Stimulated activated effector memory CD8-positive, alpha-beta T cell treated with anti-CD3 and anti-CD28 coated beads, Interleukin-12 subunit alpha, Interleukin-12 subunit beta, amount 100 ng/mL, for 72 hours (primary cell): ENCODE results near the gene COL13A1.

Experiments used
- ATAC-seq: fragments of 150-1000 bp; cut with Tn5 transposase; 2 replicates; pipeline ENCODE4 v1.10.0; 2021
- DNase-seq, 2 donors: peaks; one replicate each; pipeline ENCODE4 v3.0.0; 2021 to 2022; ENCODE audit warnings: low spot score in 2 of 2
- H3K27ac Mint-ChIP-seq: one replicate; pipeline ENCODE4 v1.8.0; 2022; ENCODE audit warnings: mild to moderate bottlenecking, mixed read lengths
- H3K36me3 Mint-ChIP-seq: one replicate; pipeline ENCODE4 v1.8.0; 2022; ENCODE audit warnings: mild to moderate bottlenecking, mixed read lengths
- H3K4me1 Mint-ChIP-seq: one replicate; pipeline ENCODE4 v1.8.0; 2022; ENCODE audit warnings: mixed read lengths
- H3K4me3 Mint-ChIP-seq: one replicate; pipeline ENCODE4 v1.8.0; 2022; ENCODE audit warnings: mild to moderate bottlenecking, mixed read lengths
- H3K9me3 Mint-ChIP-seq: one replicate; pipeline ENCODE4 v1.8.0; 2022; ENCODE audit warnings: mixed read lengths

The COL13A1 gene

GRCh38 chr10:69803809-69804208 is 2.1 kb downstream of the COL13A1 start:
- DNase-seq = no peak
- Mint-ChIP-seq H3K36me3 (peaks cover 5% of the 10 kb centered on the region), H3K4me3 (no peak overlapping the region), H3K4me1 (peaks cover 17% of the 10 kb centered on the region), H3K9me3 (no peaks in the 10 kb centered on the region), H3K27ac (no peak overlapping the region)
- no peak for ATAC-seq

GRCh38 chr10:69804775-69805174 is 3.1 kb downstream of the COL13A1 start:
- Mint-ChIP-seq H3K4me1 (peaks cover 17% of the 10 kb centered on the region), H3K4me3 (no peak overlapping the region), H3K27ac (no peak overlapping the region), H3K36me3 (peaks cover 5% of the 10 kb centered on the region), H3K9me3 (no peaks in the 10 kb centered on the region)
- DNase-seq (no peak), ATAC-seq (no peak)

GRCh38 chr10:69807122-69807521 is 5.4 kb downstream of the COL13A1 start:
- no peaks in the 10 kb centered on the region for H3K9me3 Mint-ChIP-seq
- peaks cover 1% of the 10 kb centered on the region for H3K4me1 Mint-ChIP-seq
- ATAC-seq = no peak
- H3K36me3 Mint-ChIP-seq = peaks cover 5% of the 10 kb centered on the region
- H3K27ac Mint-ChIP-seq = no peak overlapping the region
- no peak overlapping the region for H3K4me3 Mint-ChIP-seq
- DNase-seq = no peak

- no peak for ATAC-seq
These were observed 6.0 kb downstream of the COL13A1 start for GRCh38 chr10:69807696-69808095.

GRCh38 chr10:69809318-69809717 is 7.6 kb downstream of the COL13A1 start:
- peaks cover 5% of the 10 kb centered on the region for H3K36me3 Mint-ChIP-seq
- no peak overlapping the region for H3K27ac Mint-ChIP-seq
- no peak for ATAC-seq
- no peak overlapping the region for H3K4me3 Mint-ChIP-seq
- no peaks in the 10 kb centered on the region for H3K4me1 Mint-ChIP-seq
- DNase-seq = no peak
- no peaks in the 10 kb centered on the region for H3K9me3 Mint-ChIP-seq

More at GRCh38 chr10:69807696-69808095, 6.0 kb downstream of the COL13A1 start:
- DNase-seq = no peak
- H3K27ac Mint-ChIP-seq = no peak overlapping the region
- H3K4me1 Mint-ChIP-seq = no peaks in the 10 kb centered on the region
- H3K4me3 Mint-ChIP-seq = no peak overlapping the region
- H3K36me3 Mint-ChIP-seq = peaks cover 5% of the 10 kb centered on the region
- no peaks in the 10 kb centered on the region for H3K9me3 Mint-ChIP-seq

- Mint-ChIP-seq H3K36me3 (peaks cover 5% of the 10 kb centered on the region), H3K9me3 (no peaks in the 10 kb centered on the region), H3K4me3 (no peak overlapping the region), H3K4me1 (no peaks in the 10 kb centered on the region), H3K27ac (no peak overlapping the region)
- no peak for ATAC-seq
- no peak for DNase-seq
These were observed 8.4 kb downstream of the COL13A1 start for GRCh38 chr10:69810097-69810496.

GRCh38 chr10:69810675-69811397 is 9.1 kb downstream of the COL13A1 start:
- Mint-ChIP-seq H3K27ac (no peak overlapping the region), H3K36me3 (peaks cover 5% of the 10 kb centered on the region), H3K9me3 (no peaks in the 10 kb centered on the region), H3K4me3 (no peak overlapping the region), H3K4me1 (no peaks in the 10 kb centered on the region)
- ATAC-seq = no peak
- DNase-seq = no peak

GRCh38 chr10:69813632-69814031 is 11.9 kb downstream of the COL13A1 start:
- Mint-ChIP-seq H3K4me3 (no peak overlapping the region), H3K27ac (no peak overlapping the region), H3K9me3 (no peaks in the 10 kb centered on the region), H3K4me1 (peaks cover 16% of the 10 kb centered on the region), H3K36me3 (no peaks in the 10 kb centered on the region)
- DNase-seq (no peak), ATAC-seq (no peak)

GRCh38 chr10:69814251-69814650 is 12.5 kb downstream of the COL13A1 start:
- Mint-ChIP-seq H3K27ac (no peak overlapping the region), H3K4me1 (peaks cover 16% of the 10 kb centered on the region), H3K4me3 (no peak overlapping the region), H3K36me3 (no peaks in the 10 kb centered on the region), H3K9me3 (no peaks in the 10 kb centered on the region)
- DNase-seq = no peak
- no peak for ATAC-seq

- no peak for ATAC-seq
- no peak for DNase-seq
- no peak overlapping the region for H3K4me3 Mint-ChIP-seq
- H3K4me1 Mint-ChIP-seq = peaks cover 23% of the 10 kb centered on the region
- H3K36me3 Mint-ChIP-seq = no peaks in the 10 kb centered on the region
- no peaks in the 10 kb centered on the region for H3K9me3 Mint-ChIP-seq
- H3K27ac Mint-ChIP-seq = no peak overlapping the region
These were observed 13.4 kb downstream of the COL13A1 start for GRCh38 chr10:69815104-69815503.

GRCh38 chr10:69816521-69816920 is 14.8 kb downstream of the COL13A1 start:
- no peak for ATAC-seq
- Mint-ChIP-seq H3K9me3 (no peaks in the 10 kb centered on the region), H3K4me3 (no peak overlapping the region), H3K27ac (peak overlapping the region; percentile 39), H3K4me1 (peaks cover 31% of the 10 kb centered on the region), H3K36me3 (no peaks in the 10 kb centered on the region)
- no peak for DNase-seq

- peak overlapping the region; percentile 39 for H3K27ac Mint-ChIP-seq
- no peak overlapping the region for H3K4me3 Mint-ChIP-seq
- H3K9me3 Mint-ChIP-seq = no peaks in the 10 kb centered on the region
- no peaks in the 10 kb centered on the region for H3K36me3 Mint-ChIP-seq
- no peak for ATAC-seq
- H3K4me1 Mint-ChIP-seq = peaks cover 31% of the 10 kb centered on the region
- DNase-seq = no peak
These were observed 15.4 kb downstream of the COL13A1 start for GRCh38 chr10:69817078-69817581.

- no peak overlapping the region for H3K4me3 Mint-ChIP-seq
These were observed 17.1 kb downstream of the COL13A1 start for GRCh38 chr10:69818676-69819239.

GRCh38 chr10:69819716-69820506 is 18.2 kb downstream of the COL13A1 start:
- H3K36me3 Mint-ChIP-seq = no peaks in the 10 kb centered on the region
- no peak overlapping the region for H3K4me3 Mint-ChIP-seq
- no peak for DNase-seq
- no peak overlapping the region for H3K27ac Mint-ChIP-seq
- peaks cover 31% of the 10 kb centered on the region for H3K4me1 Mint-ChIP-seq
- peak; percentile 33 for ATAC-seq
- no peaks in the 10 kb centered on the region for H3K9me3 Mint-ChIP-seq

More at GRCh38 chr10:69818676-69819239, 17.1 kb downstream of the COL13A1 start:
- H3K27ac Mint-ChIP-seq = no peak overlapping the region
- no peaks in the 10 kb centered on the region for H3K36me3 Mint-ChIP-seq
- H3K9me3 Mint-ChIP-seq = no peaks in the 10 kb centered on the region
- peaks cover 31% of the 10 kb centered on the region for H3K4me1 Mint-ChIP-seq
- DNase-seq (no peak), ATAC-seq (no peak)

GRCh38 chr10:69820817-69821216 is 19.1 kb downstream of the COL13A1 start:
- Mint-ChIP-seq H3K36me3 (no peaks in the 10 kb centered on the region), H3K4me1 (peaks cover 31% of the 10 kb centered on the region), H3K9me3 (no peaks in the 10 kb centered on the region), H3K4me3 (no peak overlapping the region), H3K27ac (no peak overlapping the region)
- ATAC-seq = no peak
- no peak for DNase-seq
